ENCODE data around the gene POTEH. TPM values are rescaled to one million over a fixed set of nuclear protein-coding genes. Genes with fewer than 3 reads are reported as not detected.
"Not testable (repeated sequence)": the region's sequence is repeated elsewhere in the genome, so short reads cannot be mapped to it uniquely, and the experiment has no call there.

POTEH gene
- total RNA-seq, 2 experiments from 2014 or later: not detected

GRCh38 chr22:15759443-15760097, 69.7 kb downstream of the POTEH start:
- POLR2A ChIA-PET; H3K27me3 Mint-ChIP-seq; CTCF ChIA-PET; H3K9me3 Mint-ChIP-seq; H3K27ac Mint-ChIP-seq; H3K4me1 Mint-ChIP-seq; H3K36me3 Mint-ChIP-seq (ENCODE audit: low read depth); DNase-seq; H3K4me3 Mint-ChIP-seq: not testable (repeated sequence)

- H3K27me3 Mint-ChIP-seq; H3K4me1 Mint-ChIP-seq; CTCF ChIA-PET; H3K9me3 Mint-ChIP-seq; H3K36me3 Mint-ChIP-seq (ENCODE audit: low read depth); H3K4me3 Mint-ChIP-seq; DNase-seq; H3K27ac Mint-ChIP-seq; POLR2A ChIA-PET: not testable (repeated sequence)
Observed at GRCh38 chr22:15760388-15761150, 70.7 kb downstream of the POTEH start.

GRCh38 chr22:15761151-15761777, 71.4 kb downstream of the POTEH start:
- H3K9me3 Mint-ChIP-seq; H3K36me3 Mint-ChIP-seq (ENCODE audit: low read depth); DNase-seq; H3K4me3 Mint-ChIP-seq; CTCF ChIA-PET; H3K27me3 Mint-ChIP-seq; POLR2A ChIA-PET; H3K27ac Mint-ChIP-seq; H3K4me1 Mint-ChIP-seq: not testable (repeated sequence)

- H3K36me3 Mint-ChIP-seq (ENCODE audit: low read depth); POLR2A ChIA-PET; H3K27ac Mint-ChIP-seq; H3K9me3 Mint-ChIP-seq; H3K4me3 Mint-ChIP-seq; H3K4me1 Mint-ChIP-seq; DNase-seq; H3K27me3 Mint-ChIP-seq; CTCF ChIA-PET: not testable (repeated sequence)
Observed at GRCh38 chr22:15763559-15763958, 73.7 kb downstream of the POTEH start.

Other genes with a start within 250 kb of the POTEH start
- gene OR11H1, start 161.8 kb upstream of the POTEH start, total RNA-seq: not detected